ENCODE results near the gene PREX1. TPM values are rescaled to one million over a fixed set of nuclear protein-coding genes. Genes with fewer than 3 reads are reported as not detected.
A peak's percentile ranks its signal among the peaks of the same experiment; 100 is the strongest.

PREX1 gene
- total RNA-seq, 1 experiment from 2014 or later = 34.3 TPM

- H3K36me3 ChIP-seq = peaks cover 31% of the 10 kb centered on the region
- DNase-seq (ENCODE audit: low read depth in 1 of 2, low spot score in 2 of 2) = no peak
These were observed 183.4 kb downstream of the PREX1 start for GRCh38 chr20:48644286-48644828.

GRCh38 chr20:48642105-48642880 lies 185.5 kb downstream of the PREX1 start:
- H3K9me3 ChIP-seq (replicated peaks) = no peaks in the 10 kb centered on the region
- no peak for DNase-seq (ENCODE audit: low read depth in 1 of 2, low spot score in 2 of 2)
- H3K4me3 ChIP-seq = no peak overlapping the region

More at GRCh38 chr20:48644286-48644828, 183.4 kb downstream of the PREX1 start:
- Histone ChIP-seq H3K4me3 (no peak overlapping the region), H3K4me1 (replicated peaks) (no peaks in the 10 kb centered on the region), H3K27ac (no peak overlapping the region), H3K27me3 (replicated peaks) (no peaks in the 10 kb centered on the region), H3K9me3 (replicated peaks) (no peaks in the 10 kb centered on the region)

GRCh38 chr20:48640871-48641270 lies 186.9 kb downstream of the PREX1 start:
- no peaks in the 10 kb centered on the region for H3K9me3 ChIP-seq (replicated peaks)
- no peak overlapping the region for H3K27ac ChIP-seq
- no peak for DNase-seq (ENCODE audit: low read depth in 1 of 2, low spot score in 2 of 2)
- no peak overlapping the region for H3K4me3 ChIP-seq
- H3K27me3 ChIP-seq (replicated peaks) = no peaks in the 10 kb centered on the region
- peaks cover 14% of the 10 kb centered on the region for H3K4me1 ChIP-seq (replicated peaks)
- peaks cover 34% of the 10 kb centered on the region for H3K36me3 ChIP-seq

More at GRCh38 chr20:48642105-48642880, 185.5 kb downstream of the PREX1 start:
- Histone ChIP-seq H3K27me3 (replicated peaks) (no peaks in the 10 kb centered on the region), H3K36me3 (peaks cover 39% of the 10 kb centered on the region), H3K27ac (no peak overlapping the region), H3K4me1 (replicated peaks) (peaks cover 14% of the 10 kb centered on the region)

GRCh38 chr20:48639899-48640298 lies 187.9 kb downstream of the PREX1 start:
- Histone ChIP-seq H3K4me3 (no peak overlapping the region), H3K9me3 (replicated peaks) (no peaks in the 10 kb centered on the region), H3K27me3 (replicated peaks) (no peaks in the 10 kb centered on the region), H3K36me3 (peaks cover 29% of the 10 kb centered on the region), H3K4me1 (replicated peaks) (peaks cover 14% of the 10 kb centered on the region), H3K27ac (no peak overlapping the region)
- no peak for DNase-seq (ENCODE audit: low read depth in 1 of 2, low spot score in 2 of 2)

GRCh38 chr20:48638546-48638945 lies 189.3 kb downstream of the PREX1 start:
- Histone ChIP-seq H3K4me1 (replicated peaks) (peaks cover 14% of the 10 kb centered on the region), H3K27ac (peak overlapping the region; percentile 28; the same call in 1 of the 2 replicates), H3K36me3 (peaks cover 29% of the 10 kb centered on the region), H3K4me3 (no peak overlapping the region), H3K27me3 (replicated peaks) (no peaks in the 10 kb centered on the region), H3K9me3 (replicated peaks) (no peaks in the 10 kb centered on the region)
- peak; percentile 36 to 77 for DNase-seq (ENCODE audit: low read depth in 1 of 2, low spot score in 2 of 2)

- no peaks in the 10 kb centered on the region for H3K27me3 ChIP-seq (replicated peaks)
- peaks cover 29% of the 10 kb centered on the region for H3K36me3 ChIP-seq
- H3K4me3 ChIP-seq = no peak overlapping the region
- no peaks in the 10 kb centered on the region for H3K9me3 ChIP-seq (replicated peaks)
- H3K4me1 ChIP-seq (replicated peaks) = peaks cover 14% of the 10 kb centered on the region
- H3K27ac ChIP-seq = no peak overlapping the region
- no peak for DNase-seq (ENCODE audit: low read depth in 1 of 2, low spot score in 2 of 2)
These were observed 190.3 kb downstream of the PREX1 start for GRCh38 chr20:48637461-48637860.

- peaks cover 14% of the 10 kb centered on the region for H3K4me1 ChIP-seq (replicated peaks)
- no peak overlapping the region for H3K4me3 ChIP-seq
- DNase-seq (ENCODE audit: low read depth in 1 of 2, low spot score in 2 of 2) = no peak
- peaks cover 32% of the 10 kb centered on the region for H3K36me3 ChIP-seq
- no peaks in the 10 kb centered on the region for H3K27me3 ChIP-seq (replicated peaks)
- no peak overlapping the region for H3K27ac ChIP-seq
- H3K9me3 ChIP-seq (replicated peaks) = no peaks in the 10 kb centered on the region
These were observed 191.5 kb downstream of the PREX1 start for GRCh38 chr20:48636301-48636700.

- no peaks in the 10 kb centered on the region for H3K9me3 ChIP-seq (replicated peaks)
- H3K27ac ChIP-seq = no peak overlapping the region
- peak; percentile 56 to 75 for DNase-seq (ENCODE audit: low read depth in 1 of 2, low spot score in 2 of 2)
- peaks cover 14% of the 10 kb centered on the region for H3K4me1 ChIP-seq (replicated peaks)
- H3K4me3 ChIP-seq = no peak overlapping the region
- peaks cover 32% of the 10 kb centered on the region for H3K36me3 ChIP-seq
- H3K27me3 ChIP-seq (replicated peaks) = no peaks in the 10 kb centered on the region
These were observed 192.0 kb downstream of the PREX1 start for GRCh38 chr20:48635791-48636267.

- Histone ChIP-seq H3K27ac (no peak overlapping the region), H3K4me1 (replicated peaks) (peaks cover 14% of the 10 kb centered on the region), H3K9me3 (replicated peaks) (no peaks in the 10 kb centered on the region), H3K4me3 (no peak overlapping the region), H3K27me3 (replicated peaks) (no peaks in the 10 kb centered on the region), H3K36me3 (peaks cover 32% of the 10 kb centered on the region)
- DNase-seq (ENCODE audit: low read depth in 1 of 2, low spot score in 2 of 2) = no peak
These were observed 192.4 kb downstream of the PREX1 start for GRCh38 chr20:48635361-48635760.

- H3K9me3 ChIP-seq (replicated peaks) = no peaks in the 10 kb centered on the region
- peaks cover 16% of the 10 kb centered on the region for H3K4me1 ChIP-seq (replicated peaks)
- H3K36me3 ChIP-seq = peaks cover 28% of the 10 kb centered on the region
- no peak for DNase-seq (ENCODE audit: low read depth in 1 of 2, low spot score in 2 of 2)
- H3K4me3 ChIP-seq = no peak overlapping the region
- H3K27ac ChIP-seq = no peak overlapping the region
- no peaks in the 10 kb centered on the region for H3K27me3 ChIP-seq (replicated peaks)
These were observed 193.2 kb downstream of the PREX1 start for GRCh38 chr20:48634641-48635040.

- Histone ChIP-seq H3K4me3 (no peak overlapping the region), H3K27me3 (replicated peaks) (no peaks in the 10 kb centered on the region), H3K36me3 (peaks cover 22% of the 10 kb centered on the region), H3K9me3 (replicated peaks) (no peaks in the 10 kb centered on the region), H3K27ac (no peak overlapping the region), H3K4me1 (replicated peaks) (peaks cover 11% of the 10 kb centered on the region)
- no peak for DNase-seq (ENCODE audit: low read depth in 1 of 2, low spot score in 2 of 2)
These were observed 194.1 kb downstream of the PREX1 start for GRCh38 chr20:48633620-48634257.

- Histone ChIP-seq H3K9me3 (replicated peaks) (no peaks in the 10 kb centered on the region), H3K4me1 (replicated peaks) (peaks cover 4% of the 10 kb centered on the region), H3K4me3 (no peak overlapping the region), H3K27ac (no peak overlapping the region), H3K36me3 (peaks cover 18% of the 10 kb centered on the region), H3K27me3 (replicated peaks) (no peaks in the 10 kb centered on the region)
- no peak for DNase-seq (ENCODE audit: low read depth in 1 of 2, low spot score in 2 of 2)
These were observed 194.8 kb downstream of the PREX1 start for GRCh38 chr20:48632825-48633619.

GRCh38 chr20:48632017-48632824 lies 195.6 kb downstream of the PREX1 start:
- no peak overlapping the region for H3K27ac ChIP-seq
- no peak overlapping the region for H3K4me3 ChIP-seq
- no peaks in the 10 kb centered on the region for H3K27me3 ChIP-seq (replicated peaks)
- peaks cover 15% of the 10 kb centered on the region for H3K36me3 ChIP-seq
- no peaks in the 10 kb centered on the region for H3K9me3 ChIP-seq (replicated peaks)
- 0 out of 2 replicates have a peak, but pooled peaks cover 2% of the 10 kb centered on the region for H3K4me1 ChIP-seq (replicated peaks)
- DNase-seq (ENCODE audit: low read depth in 1 of 2, low spot score in 2 of 2) = no peak

Measured in SJSA1 (cell line).